Endothelial cell (in vitro differentiated cells): ENCODE measurements around the gene IL21R. TPM values are rescaled to one million over a fixed set of nuclear protein-coding genes. Genes with fewer than 3 reads are reported as not detected.

Experiments
- DNase-seq: peaks from one replicate; pipeline ENCODE4 v3.0.0; 2021; ENCODE audit warnings: low spot score
- H3K27ac Mint-ChIP-seq: one replicate; pipeline ENCODE4 v1.8.0; 2021; ENCODE audit warnings: mixed read lengths, inconsistent platforms; ENCODE audit not compliant: unreplicated experiment
- H3K27me3 Mint-ChIP-seq: one replicate; pipeline ENCODE4 v1.8.0; 2021; ENCODE audit warnings: mild to moderate bottlenecking, moderate library complexity, mixed read lengths, inconsistent platforms; ENCODE audit not compliant: unreplicated experiment
- H3K36me3 Mint-ChIP-seq: one replicate; pipeline ENCODE4 v1.8.0; 2021; ENCODE audit warnings: mild to moderate bottlenecking, low read depth, mixed read lengths, inconsistent platforms; ENCODE audit not compliant: unreplicated experiment
- H3K4me1 Mint-ChIP-seq: one replicate; pipeline ENCODE4 v1.8.0; 2021; ENCODE audit warnings: mild to moderate bottlenecking, mixed read lengths, inconsistent platforms; ENCODE audit not compliant: unreplicated experiment
- H3K4me3 Mint-ChIP-seq: one replicate; pipeline ENCODE4 v1.8.0; 2021; ENCODE audit warnings: mild to moderate bottlenecking, mixed read lengths, inconsistent platforms; ENCODE audit not compliant: unreplicated experiment
- H3K9me3 Mint-ChIP-seq: one replicate; pipeline ENCODE4 v1.8.0; 2021; ENCODE audit warnings: mixed read lengths, inconsistent platforms; ENCODE audit not compliant: unreplicated experiment
- total RNA-seq: library from RNA; stranded (reverse); fragmentation: NEBNext Ultra II Directional; extraction: Animal tissue kit (Norgen Biotek cat#: 25700); gene quantifications from one replicate; pipeline ENCODE4 v1.2.1, GENCODE V29; 2021; ENCODE audit not compliant: unreplicated experiment
- TF ChIP-seq, protein P1 (sequence below): fragments of 200-600 bp; sonication (generic); IDR thresholded peaks from one replicate; pipeline ENCODE4 v1.5.0; 2021; ENCODE audit warnings: antibody characterized with exemption; ENCODE audit not compliant: unreplicated experiment

The IL21R gene
- total RNA-seq, 1 donor from 2014 or later, result not detected

DNA sequence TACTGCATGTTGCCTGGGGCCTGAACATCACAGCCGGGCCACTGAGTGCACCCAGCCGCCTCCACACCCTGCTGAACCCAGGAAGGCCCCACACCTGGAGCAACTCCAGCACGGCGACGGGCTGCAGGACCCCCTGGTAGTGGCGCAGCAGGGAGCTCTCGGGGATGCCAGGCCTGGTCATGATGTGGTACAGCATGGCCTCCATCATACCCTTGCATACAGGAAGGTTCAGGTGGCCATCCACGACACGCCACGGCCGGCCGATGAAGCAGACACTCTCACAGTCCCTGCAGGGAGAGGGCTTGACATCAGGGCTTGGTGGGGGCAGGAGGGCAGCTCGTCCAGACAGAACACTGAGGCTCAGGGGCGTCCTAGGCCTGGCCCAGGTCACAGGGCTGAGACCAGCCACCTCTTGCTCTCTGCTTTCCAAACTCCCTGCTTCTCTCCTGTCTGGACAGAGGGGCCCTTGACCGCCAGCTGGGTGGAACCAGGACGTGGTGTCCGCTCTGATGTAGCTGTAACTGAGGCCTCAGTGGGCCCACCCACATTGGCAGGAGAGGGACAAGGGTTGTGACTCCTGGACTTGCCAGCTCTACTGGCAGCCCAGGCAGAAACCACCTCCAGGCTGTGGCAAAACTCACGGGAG, 60.3 kb downstream of the IL21R start:
- no peaks in the 10 kb centered on the region for H3K9me3 Mint-ChIP-seq
- TF ChIP-seq, protein P1, sequence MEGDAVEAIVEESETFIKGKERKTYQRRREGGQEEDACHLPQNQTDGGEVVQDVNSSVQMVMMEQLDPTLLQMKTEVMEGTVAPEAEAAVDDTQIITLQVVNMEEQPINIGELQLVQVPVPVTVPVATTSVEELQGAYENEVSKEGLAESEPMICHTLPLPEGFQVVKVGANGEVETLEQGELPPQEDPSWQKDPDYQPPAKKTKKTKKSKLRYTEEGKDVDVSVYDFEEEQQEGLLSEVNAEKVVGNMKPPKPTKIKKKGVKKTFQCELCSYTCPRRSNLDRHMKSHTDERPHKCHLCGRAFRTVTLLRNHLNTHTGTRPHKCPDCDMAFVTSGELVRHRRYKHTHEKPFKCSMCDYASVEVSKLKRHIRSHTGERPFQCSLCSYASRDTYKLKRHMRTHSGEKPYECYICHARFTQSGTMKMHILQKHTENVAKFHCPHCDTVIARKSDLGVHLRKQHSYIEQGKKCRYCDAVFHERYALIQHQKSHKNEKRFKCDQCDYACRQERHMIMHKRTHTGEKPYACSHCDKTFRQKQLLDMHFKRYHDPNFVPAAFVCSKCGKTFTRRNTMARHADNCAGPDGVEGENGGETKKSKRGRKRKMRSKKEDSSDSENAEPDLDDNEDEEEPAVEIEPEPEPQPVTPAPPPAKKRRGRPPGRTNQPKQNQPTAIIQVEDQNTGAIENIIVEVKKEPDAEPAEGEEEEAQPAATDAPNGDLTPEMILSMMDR, result no peak
- H3K36me3 Mint-ChIP-seq, result peaks cover 36% of the 10 kb centered on the region
- H3K27ac Mint-ChIP-seq, result no peak overlapping the region
- H3K27me3 Mint-ChIP-seq, result peaks cover 8% of the 10 kb centered on the region
- peaks cover 5% of the 10 kb centered on the region for H3K4me1 Mint-ChIP-seq
- H3K4me3 Mint-ChIP-seq, result no peak overlapping the region
- DNase-seq, result no peak

DNA sequence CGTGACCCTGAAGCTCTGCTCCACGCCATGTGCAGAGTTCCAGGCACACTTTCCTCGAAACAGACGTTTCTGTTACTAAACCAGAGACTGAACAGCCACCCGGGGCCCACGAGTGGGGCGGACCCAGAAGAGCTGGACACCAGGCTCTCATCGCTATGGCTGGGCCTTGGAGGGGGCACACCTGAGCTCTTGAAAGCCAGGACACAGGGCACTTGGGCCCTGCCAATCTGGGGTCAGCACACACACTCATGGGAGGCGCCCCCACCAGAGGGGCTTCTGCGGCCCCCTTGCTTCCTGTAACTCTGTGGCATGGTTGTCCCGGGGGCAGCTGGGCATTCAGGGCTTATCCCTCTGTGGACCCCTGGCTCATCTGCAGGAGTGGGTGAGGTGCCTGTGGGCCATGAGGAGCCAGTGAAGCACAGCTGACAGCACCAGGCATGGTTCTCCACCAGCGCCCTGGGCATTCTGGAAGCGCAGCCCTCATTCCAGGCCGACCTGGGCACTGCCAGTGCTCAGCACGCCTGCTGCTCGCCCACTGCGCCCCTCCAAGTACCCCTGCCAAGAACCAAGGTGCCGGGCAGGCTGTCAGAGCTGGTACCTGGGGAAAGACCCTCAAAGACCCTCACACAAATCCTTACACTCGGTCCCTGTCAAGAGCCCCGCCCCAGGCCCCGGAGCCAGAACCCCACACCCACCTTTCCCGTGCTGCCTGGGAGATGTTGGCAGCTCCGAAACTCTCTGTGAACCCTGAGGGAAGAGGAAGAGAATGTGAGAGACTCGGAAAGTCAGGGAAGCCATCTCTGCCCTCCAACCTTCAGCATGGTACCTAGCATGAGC, 61.1 kb downstream of the IL21R start:
- Mint-ChIP-seq H3K9me3 (no peaks in the 10 kb centered on the region), H3K36me3 (peaks cover 42% of the 10 kb centered on the region), H3K4me3 (no peak overlapping the region), H3K27me3 (peaks cover 11% of the 10 kb centered on the region), H3K4me1 (peaks cover 3% of the 10 kb centered on the region), H3K27ac (no peak overlapping the region)
- no peak for DNase-seq
- TF ChIP-seq, protein P1, result no peak

DNA sequence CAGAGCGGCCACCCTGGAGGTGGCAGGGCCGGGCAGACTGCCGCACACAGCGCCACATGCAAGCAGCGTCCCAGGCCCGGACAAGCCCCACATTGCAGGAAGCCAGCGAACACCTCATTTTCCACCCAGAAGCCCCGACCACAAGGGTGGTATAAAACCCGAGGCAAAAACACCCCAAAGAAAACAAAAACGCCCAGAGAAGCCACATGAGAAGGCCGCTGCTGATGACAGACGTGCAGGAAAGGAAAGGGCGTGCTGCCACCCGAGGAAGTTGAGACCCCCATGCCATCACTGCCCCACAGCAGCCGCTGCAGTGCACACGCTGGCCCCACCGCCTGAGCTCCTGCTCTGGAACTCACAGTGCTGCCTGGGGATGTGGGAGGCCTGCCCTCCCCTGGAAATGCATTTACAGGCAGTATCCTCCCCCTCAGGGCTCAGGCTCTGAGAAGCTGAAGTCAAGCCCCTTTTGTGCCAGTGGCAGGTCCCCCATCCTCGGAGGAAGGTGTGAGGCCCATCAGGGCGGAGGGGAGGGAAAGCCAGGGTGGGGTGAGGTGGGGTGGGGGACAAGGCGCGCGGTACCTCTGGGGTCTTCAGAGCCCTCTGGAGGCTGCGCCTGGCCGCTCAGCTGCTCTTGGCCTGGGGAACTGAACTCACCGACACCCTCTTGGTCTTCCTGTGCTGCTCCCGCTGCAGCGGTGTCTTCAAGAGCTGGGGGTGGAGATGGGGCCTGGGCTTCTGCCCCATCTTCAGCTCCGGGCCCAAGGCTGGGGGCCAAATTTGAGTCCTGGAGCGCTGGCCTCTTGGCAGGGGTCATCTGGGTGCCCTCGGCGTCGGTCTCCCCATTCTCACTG, 62.0 kb downstream of the IL21R start:
- DNase-seq, result no peak
- Mint-ChIP-seq H3K27ac (no peak overlapping the region), H3K9me3 (no peaks in the 10 kb centered on the region), H3K36me3 (peaks cover 50% of the 10 kb centered on the region), H3K4me1 (peaks cover 3% of the 10 kb centered on the region), H3K4me3 (peak overlapping the region; percentile 51), H3K27me3 (peaks cover 11% of the 10 kb centered on the region)
- TF ChIP-seq, protein P1, result no peak

DNA sequence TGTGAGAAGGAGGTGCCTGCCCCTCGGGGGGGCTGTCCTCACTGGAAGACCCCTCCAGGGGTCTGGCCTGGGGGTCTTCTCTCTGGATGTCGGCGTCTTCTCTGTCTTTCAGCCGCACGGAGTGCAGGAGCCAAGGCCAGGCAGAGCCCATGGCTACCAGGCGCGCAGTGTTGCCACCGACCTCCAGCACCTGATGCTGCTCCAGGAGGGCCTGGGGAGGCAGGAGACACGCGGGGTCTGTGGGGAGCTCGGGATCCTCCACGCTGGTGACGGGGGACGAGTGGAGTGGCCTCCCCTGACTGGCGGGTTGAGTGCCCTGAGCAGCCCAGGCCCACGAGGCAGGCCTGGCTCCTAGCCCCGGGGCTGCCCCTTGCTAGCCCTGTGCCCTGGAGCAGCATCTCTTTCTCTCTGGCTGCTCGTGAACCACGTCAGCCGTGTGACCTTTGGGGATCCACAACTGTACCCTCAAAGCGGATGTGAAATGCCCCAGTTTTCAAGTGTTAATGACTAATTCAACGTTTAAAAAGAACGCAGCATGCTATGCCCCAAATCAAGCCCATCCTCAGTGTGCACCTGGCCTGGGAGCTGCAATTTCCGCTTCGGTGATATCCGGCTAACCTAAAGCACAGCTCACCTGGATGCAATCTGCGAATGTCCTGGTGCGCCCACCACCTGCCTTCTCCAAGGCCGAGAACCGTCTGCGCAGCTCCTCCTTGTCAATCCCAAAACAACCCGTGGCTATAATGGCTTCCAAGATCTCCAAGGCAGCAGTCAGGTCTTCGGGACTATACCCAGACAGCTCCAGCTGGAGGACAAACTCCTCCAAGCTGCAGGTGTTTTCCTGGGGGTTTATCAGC, 62.9 kb downstream of the IL21R start:
- DNase-seq, result no peak
- H3K9me3 Mint-ChIP-seq, result no peaks in the 10 kb centered on the region
- H3K4me3 Mint-ChIP-seq, result no peak overlapping the region
- H3K27me3 Mint-ChIP-seq, result peaks cover 12% of the 10 kb centered on the region
- H3K4me1 Mint-ChIP-seq, result peaks cover under 1% of the 10 kb centered on the region
- H3K36me3 Mint-ChIP-seq, result peaks cover 50% of the 10 kb centered on the region
- H3K27ac Mint-ChIP-seq, result no peak overlapping the region
- TF ChIP-seq, protein P1, result no peak
